Erythroblast (primary cell): Measurements from ENCODE around the gene LEFTY2.

ENCODE experiments used
- DNase-seq, 2 experiments: peaks; one replicate each; lab custom pipeline; 2025; lab: John Stamatoyannopoulos, UW
- GATA1 ChIP-seq: IDR thresholded peaks from 2 replicates; pipeline ENCODE4 v1.6.1; 2011; ENCODE audit warnings: low read depth, mild to moderate bottlenecking, control low read depth, low read length, moderate library complexity
- POLR2A ChIP-seq: IDR thresholded peaks from 2 replicates; pipeline ENCODE4 v1.6.1; 2011; ENCODE audit warnings: mild to moderate bottlenecking, low read length

LEFTY2 gene

DNA sequence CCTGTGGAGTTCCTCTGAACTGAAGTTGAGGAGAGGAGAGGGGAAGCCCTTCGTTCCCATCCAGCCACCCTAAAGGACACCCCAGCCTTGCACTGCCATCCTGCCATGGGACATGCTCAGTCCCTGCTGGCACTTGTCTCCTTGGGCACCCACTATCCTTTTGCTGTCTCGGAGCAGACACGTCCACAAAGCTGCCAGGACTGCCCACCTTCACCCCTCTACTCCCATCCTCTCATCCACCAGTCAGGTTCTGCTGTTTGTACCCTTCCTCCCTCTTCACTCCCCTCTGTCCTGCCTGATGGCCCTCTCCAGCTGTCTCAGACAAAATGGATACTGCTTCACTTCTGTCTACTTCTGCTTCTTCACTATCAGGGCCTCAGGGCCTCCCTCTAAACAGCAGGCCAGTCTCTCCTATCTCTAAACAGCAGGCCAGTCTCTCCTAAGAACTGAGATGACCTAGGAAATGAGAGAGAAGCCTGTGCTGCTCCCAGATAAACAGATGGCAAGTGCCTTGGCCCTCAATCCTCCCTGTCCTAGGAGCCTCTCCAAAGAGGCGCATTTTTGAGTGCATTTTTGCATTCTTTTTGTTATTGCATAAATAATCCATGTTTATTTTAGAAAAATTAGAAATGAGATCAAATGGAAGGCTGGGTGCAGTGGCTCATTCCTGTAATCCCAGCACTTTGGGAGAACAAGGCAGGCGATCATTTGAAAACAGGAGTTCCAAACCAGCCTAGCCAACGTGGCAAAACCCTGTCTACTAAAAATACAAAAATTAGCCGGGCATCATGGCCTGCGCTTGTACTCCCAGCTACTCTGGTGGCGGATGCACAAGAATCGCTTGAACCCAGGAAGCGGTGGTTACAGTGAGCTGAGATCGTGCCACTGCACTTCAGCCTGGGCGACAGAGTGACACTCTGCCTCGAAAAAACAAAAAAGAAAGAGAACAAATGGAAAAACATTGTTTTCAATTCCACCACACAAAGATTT is 12.5 kb downstream of the LEFTY2 start:
- peak; percentile 95 to 99 for DNase-seq
- TF ChIP-seq GATA1: peak; percentile 89
- TF ChIP-seq POLR2A: peak; percentile 82

DNA sequence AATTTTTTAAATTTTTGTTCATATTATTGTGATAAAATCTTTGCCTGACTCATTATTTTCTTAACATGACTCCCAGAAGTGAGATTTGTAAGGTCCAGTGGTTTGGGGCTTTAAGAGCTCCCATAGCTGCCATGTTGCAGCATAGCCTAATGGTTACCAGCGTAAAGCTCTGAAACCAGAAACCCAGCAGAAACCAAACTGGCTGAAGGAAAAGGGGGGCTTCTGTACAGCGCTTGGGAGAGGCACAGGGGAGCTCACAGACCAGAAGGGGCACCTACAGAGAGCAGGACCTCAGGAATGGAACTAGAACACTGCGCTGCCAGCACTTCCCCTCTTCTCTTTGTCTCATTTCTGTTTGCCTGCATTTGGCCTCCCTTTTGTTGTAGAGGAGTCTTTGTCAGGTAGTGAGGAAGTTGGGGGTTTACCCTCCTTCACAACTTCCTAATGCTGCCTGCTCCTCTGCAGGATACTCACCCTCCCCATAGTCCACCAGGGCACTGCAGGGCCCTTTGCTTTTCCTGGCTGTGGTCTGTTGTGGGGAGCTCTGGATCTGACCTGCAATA is 14.4 kb downstream of the LEFTY2 start:
- peak; percentile 45 to 46 for DNase-seq
- TF ChIP-seq POLR2A: no peak
- TF ChIP-seq GATA1: no peak

DNA sequence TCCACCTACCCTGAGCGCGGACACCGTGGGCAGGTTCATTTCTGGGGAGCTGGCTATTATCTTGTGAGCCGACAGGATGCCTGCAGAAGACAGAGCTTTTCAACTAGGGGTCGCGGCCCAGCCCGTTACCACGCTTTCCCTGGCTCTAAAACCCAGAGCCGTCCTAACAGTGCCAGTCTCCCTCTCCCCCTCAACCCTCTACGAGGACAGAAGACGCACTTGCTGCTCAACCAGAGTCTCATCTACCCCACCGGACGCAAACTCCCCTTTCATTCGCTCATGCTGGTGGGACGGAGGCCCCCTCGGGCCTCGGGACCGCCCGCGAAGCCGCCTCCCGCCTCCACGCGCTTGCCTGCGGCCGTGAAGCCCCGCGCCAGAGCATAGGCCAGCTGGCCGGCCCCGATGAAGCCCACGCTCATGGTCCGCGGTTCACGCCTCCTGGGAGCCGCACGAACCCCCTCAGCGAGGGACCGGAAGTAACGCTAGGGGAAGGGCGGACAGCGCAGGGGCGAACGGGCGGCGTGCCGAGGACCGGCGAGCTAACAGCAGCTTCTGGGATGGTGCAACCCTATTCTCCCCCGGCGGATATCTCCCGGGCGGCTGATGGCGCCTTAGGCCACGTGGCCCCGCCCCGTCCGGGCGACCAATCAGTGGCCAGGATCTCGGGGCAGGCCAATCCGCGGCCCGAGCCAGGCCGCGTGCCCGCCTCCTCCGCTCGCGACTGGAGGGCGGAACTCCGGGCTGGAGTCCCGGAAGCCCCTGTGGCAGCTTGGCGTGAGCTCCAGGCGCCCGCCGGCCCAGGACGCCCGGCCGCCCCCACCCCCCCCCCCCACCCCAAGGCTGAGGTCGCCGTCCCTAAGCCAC is 17.1 kb downstream of the LEFTY2 start, which contains the start of gene PYCR2:
TSS of gene PYCR2 (minus strand) at position 559 of the 864 bp plus-strand sequence. CDS start at position 419, 140 bp downstream.
- DNase-seq: peak; percentile 98 to 99
- no peak for TF ChIP-seq GATA1
- TF ChIP-seq POLR2A: peak; percentile 97

DNA sequence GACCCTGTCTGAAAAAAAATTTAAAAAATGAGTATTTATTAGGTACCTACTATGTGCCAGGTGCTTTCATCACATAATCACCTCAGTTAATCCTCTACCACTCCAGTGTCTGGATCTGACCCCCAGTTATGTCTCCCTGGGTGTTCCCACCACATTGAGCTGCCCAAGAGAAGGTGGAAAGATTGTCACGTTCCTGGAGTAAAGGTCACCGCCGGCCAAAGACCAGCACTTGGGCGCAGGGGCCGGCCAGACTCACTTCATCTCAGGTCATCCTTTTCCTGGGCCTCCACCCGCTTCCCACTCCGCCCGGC is 17.7 kb downstream of the LEFTY2 start:
- TF ChIP-seq POLR2A: no peak
- TF ChIP-seq GATA1: no peak
- DNase-seq: no peak

DNA sequence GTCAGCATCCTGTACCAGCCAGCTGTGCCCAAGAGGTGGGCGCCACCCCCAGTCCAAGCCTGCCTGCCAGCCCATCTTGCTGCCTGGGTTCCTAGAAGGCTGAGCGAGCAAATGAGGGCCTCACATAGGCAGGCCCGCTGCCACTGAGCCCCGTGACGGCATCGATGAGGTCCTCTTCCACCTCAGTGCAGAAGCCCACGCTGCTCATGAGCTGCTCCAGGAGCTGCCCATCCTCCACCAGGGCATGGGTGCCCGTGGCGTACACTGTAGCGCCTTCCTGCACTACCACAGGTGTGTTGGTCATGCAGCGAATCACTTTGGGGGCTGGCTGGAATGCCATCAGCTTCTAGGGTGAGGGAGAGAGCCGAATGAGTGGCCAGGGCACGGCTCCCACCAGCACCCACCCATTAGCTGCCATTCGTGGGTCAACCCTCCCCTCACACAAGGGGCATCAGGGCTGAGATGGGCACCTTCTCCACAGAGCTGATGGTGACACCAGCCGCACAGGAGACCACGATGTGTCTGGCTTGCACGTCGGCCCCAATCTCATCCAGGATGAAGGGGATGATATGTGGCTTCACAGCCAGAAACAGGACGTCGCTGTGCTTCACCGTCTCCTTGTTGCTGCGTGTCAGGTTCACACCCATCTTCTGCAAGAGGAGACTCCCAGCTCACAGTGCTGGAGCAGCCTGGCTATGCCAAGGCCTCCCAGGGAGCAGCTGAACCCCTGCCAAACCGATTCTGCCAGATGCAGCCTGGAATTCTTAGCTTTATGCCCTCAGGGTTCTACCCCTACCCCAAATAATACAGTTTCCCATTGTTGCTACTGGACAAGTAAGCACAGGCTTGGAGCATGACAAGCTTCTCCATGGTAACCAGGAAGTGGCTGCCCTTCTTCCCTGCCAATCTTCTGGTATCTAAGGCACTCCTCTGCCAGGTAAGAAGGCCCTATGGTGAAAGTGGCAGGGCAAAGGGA is 19.0 kb downstream of the LEFTY2 start:
- DNase-seq: no peak

DNA sequence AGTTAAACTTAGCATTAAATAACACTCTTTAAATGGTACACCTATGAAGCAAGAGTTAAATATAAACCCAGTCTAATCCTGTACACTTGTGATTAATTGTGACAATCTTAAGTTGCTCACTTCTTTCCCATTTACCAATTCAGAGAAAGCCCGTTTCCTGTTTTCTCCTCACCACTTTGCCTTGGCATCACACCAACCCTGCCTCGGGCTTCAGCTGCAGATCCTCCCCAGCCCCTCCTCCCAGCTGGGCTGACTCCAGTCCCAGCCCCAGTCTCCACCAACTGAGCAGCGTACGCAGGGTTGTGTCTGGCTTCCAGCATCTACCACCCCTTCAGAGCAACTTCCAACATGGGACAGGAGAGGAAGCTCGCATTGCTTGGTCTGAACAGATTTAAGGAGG is 21.1 kb downstream of the LEFTY2 start:
- DNase-seq: no peak
- TF ChIP-seq POLR2A: no peak
- no peak for TF ChIP-seq GATA1

More for the DNA sequence above, 19.0 kb downstream of the LEFTY2 start:
- TF ChIP-seq GATA1: no peak
- TF ChIP-seq POLR2A: no peak

DNA sequence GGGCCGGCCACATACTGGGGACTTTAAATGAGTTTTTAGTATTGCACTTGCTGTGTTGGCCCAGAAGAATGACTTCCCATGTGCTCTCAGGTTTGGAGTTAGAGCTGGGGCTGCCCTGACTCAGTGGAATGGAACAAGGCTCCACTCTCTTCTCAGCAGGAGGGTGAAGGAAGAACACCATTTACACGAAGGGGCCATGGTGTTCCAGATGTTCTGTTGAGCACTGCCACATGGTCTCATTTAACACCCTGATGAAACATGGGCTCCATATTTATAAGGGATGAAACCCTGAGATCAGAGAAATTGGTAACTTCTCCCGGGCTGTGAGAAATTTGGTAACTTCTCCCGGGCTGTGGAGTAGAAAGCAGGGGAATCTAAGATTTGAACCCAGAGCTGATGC is 22.7 kb downstream of the LEFTY2 start:
- DNase-seq: no peak
- TF ChIP-seq GATA1 (no peak), POLR2A (no peak)

DNA sequence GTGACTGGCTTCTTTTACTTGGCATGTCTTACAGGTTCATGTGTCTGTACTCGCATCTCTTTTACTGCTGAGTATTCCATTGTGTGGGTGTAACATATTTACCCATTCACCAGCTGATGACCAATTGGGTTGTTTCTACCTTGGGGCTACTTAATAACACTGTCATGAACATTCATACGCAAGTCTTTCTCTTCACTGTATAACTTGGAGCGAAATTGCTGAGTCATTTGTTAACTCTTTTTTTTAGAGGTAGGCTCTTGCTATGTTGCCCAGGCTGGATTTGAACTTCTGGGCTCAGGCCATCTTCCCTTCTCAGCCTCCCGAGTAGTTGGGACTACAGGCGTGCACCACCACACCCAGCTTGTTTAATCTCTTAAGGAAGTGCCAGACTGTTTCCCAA is 23.5 kb downstream of the LEFTY2 start:
- TF ChIP-seq GATA1 (no peak), POLR2A (no peak)
- peak; percentile 31 to 32 for DNase-seq

DNA sequence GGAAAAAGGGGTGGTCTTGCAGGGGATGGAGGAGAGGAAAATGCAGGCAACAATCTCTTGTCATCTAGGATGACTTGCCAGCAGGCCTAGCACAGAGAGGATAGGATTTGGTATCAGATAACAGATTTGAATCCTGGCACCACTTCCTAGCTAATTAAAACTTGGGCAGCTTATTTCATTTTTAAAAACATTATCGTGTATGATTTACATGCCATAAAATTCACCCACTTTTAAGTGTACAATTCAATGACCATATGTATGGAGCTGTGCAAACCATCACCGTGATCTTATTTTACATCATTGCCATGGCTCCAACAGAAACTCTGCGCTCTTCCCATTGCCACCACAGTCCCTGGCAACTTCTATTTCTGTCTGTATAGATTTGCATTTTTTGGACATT is 23.9 kb downstream of the LEFTY2 start:
- no peak for DNase-seq
- TF ChIP-seq POLR2A (no peak), GATA1 (no peak)

DNA sequence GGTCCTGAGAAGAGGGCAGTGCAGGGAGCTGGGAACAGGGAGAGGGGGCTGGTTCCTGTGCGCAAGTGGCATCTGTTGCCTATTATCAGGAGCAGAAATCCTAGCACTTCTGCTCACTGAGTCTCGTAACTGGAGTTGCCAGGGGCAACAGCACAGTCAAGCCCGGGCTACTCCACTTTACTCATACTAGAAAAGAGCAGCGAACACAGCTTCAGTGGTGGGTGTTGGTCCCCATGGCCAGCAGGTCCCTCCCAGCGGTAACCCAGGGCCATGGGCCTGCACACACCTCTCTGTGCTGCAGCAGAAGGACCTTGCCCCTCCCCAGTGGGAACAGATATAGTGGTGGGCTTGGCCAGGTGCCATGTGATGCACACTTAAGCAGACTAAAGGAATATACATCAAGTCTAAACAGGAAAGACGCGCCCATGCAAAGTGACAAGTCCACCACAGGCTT is 25.5 kb downstream of the LEFTY2 start:
- no peak for TF ChIP-seq GATA1
- no peak for TF ChIP-seq POLR2A

DNA sequence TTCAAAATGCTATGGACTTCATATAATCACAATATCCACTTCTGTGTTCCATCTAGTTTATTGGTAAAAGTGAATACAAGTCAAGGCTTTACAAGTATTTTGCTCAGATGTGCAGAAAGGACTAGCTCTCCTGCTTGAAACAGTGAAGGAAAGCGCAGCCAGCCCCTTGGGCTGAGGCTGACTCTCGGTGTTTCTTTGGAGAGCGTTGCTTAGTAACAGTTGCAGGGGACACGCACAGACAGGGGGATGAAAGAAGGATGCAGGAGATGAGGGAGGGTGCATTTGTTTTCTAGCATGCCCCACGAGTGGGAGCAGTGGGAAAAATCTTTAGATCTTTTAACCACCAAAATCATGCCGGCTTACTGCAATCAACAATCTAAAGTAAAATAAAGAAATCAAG is 26.1 kb downstream of the LEFTY2 start:
- DNase-seq: no peak
- no peak for TF ChIP-seq POLR2A
- no peak for TF ChIP-seq GATA1

More for the DNA sequence above, 25.5 kb downstream of the LEFTY2 start:
- DNase-seq: no peak

DNA sequence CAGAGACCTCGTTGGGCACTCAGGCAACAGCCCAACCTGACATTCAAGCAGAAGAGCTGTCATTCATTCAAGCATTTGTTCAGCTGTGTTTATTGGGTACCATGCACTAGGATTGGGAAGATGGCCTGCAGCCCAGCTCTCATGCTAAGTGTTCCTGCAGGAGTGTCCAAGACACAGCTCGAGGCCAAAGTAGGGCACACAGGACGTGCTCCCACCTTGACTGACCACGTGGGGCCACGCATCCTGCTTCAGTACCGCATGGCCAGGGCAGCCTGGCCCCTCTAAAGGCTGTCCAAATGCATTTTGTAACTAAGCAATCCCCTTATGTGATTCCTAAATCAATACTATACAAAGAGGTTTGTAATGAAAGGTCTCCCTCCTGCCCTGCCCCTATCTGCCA is 26.6 kb downstream of the LEFTY2 start:
- no peak for TF ChIP-seq GATA1
- TF ChIP-seq POLR2A: no peak
- no peak for DNase-seq
